ENCODE results near the gene C11orf42.
A peak's percentile ranks its signal among the peaks of the same experiment; 100 is the strongest.

C11orf42 gene

DNA sequence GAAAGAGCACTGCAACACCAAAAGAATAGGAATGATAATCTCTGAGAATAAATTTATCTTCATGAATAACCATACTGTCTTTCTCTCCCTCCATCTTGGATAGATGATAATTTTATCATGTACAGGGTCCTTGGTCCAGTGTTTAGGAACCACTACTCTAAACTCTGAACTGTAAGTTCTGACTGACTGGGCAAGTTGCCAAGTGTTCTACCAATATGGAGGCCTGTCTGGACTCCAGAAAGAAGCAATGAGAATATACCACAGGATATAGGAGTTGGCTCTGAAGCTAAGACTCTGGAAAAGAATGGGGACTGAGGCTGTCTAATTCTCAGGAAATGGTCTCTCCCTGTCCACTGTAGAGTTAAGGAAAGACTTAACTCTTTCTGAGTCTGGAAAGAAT is 27.5 kb downstream of the C11orf42 start:
- no peak for FAIRE-seq
- no peak for DNase-seq (ENCODE audit: insufficient read length, low spot score)
- TF ChIP-seq TAF1 (IDR thresholded peaks at IDR 0.05; ENCODE audit: low read depth, low read length), result no peak

DNA sequence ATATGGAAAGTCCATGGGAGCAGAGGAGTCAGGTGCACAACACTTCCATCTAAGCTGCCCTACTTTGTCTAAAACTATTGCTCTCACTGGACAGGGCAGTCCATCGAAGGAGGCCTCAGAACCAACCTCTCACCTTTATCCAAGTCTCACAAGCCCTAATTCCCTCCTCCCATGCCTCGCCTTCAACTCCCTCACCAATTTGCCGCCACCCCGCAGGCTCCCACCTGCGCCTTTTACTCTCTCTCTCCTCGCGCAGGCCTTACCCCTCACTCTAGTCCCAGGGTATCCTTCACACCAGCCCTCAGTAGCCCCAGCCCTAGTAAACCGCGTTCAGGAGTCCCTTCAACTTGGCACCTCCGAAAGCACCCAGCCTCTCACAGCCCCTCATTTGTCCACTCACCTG is 28.6 kb downstream of the C11orf42 start:
- DNase-seq (ENCODE audit: insufficient read length, low spot score), result no peak
- TF ChIP-seq POU2F2 (IDR thresholded peaks at IDR 0.05; ENCODE audit: low read depth, low read length), result no peak
- TF ChIP-seq POLR2A (IDR thresholded peaks at IDR 0.05; ENCODE audit: low read depth, low read length), result no peak
- no peak for FAIRE-seq

DNA sequence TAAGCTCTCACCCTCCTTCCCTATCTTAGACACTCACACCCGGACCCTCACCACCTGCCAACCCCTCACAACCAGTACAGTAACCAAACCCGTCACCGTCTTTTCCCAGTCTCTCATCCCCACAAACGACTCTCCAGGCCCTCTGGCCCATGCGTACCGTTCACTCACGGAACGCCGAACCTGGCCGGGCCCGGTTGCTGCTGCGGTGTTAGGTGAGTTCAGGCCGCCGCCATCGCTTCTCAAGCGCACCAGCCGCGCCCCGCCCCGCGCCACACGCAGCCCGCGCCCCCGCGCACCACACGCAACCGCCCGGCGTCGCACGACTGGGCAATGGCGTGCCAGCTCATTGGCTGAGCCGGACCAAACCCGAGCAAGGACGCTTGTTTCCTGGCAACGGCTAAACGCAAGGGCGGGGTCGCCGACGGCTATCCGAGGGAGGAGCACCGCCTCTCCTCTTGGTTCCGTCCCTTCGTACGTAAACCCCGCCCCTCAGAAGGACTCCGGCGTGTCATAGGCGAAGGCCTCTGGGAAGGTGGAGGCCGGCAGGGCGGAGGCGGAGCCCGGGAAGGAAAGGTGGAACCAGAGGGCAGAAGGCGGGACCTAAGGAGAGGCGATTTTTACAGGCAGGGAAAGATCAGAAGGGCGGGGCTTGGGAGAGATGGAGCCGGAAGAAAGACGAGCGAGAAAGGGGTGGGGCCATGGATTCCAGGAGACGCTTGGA is 29.2 kb downstream of the C11orf42 start, which contains the start of gene FHIP1B:
TSS of gene FHIP1B (minus strand) at position 250 of the 721 bp plus-strand sequence. CDS start 10,120 bp downstream, outside the sequence.
- TF ChIP-seq TAF1 (IDR thresholded peaks at IDR 0.05; ENCODE audit: low read depth, low read length) (peak; percentile 67; the same call in 1 of the 2 replicates), POLR2A (IDR thresholded peaks at IDR 0.05; ENCODE audit: low read depth, low read length) (peak; percentile 67; the same call in 1 of the 2 replicates), SPI1 (IDR thresholded peaks at IDR 0.05; ENCODE audit: low read depth, low read length) (no peak), POLR2AphosphoS5 (IDR thresholded peaks at IDR 0.05; ENCODE audit: low read depth, low read length) (no peak)
- DNase-seq (ENCODE audit: insufficient read length, low spot score), result peak; percentile 87
- FAIRE-seq, result peak; percentile 99

DNA sequence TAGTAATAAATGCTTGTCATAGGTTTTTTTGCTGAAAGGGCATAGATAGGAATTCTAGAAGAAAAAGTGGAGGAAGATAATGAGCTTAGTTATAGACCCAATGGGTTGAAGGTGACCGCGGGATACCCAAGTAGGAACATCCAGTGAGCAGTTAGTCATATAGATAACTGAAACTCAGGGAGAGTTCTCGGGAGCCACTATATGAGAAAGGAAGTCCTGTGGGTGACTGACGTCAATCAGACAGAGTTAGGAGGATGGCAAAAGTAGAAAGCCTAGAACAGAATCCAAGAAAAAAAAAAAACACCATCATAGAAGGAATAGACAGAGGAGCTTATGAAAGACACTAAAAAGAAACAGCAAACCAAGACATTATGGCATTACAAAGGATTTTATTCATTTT is 31.9 kb downstream of the C11orf42 start:
- DNase-seq (ENCODE audit: insufficient read length, low spot score), result no peak
- FAIRE-seq, result no peak
- TF ChIP-seq TAF1 (IDR thresholded peaks at IDR 0.05; ENCODE audit: low read depth, low read length) (no peak), POLR2A (IDR thresholded peaks at IDR 0.05; ENCODE audit: low read depth, low read length) (no peak), POU2F2 (IDR thresholded peaks at IDR 0.05; ENCODE audit: low read depth, low read length) (no peak), SPI1 (IDR thresholded peaks at IDR 0.05; ENCODE audit: low read depth, low read length) (no peak), POLR2AphosphoS5 (IDR thresholded peaks at IDR 0.05; ENCODE audit: low read depth, low read length) (no peak), PAX5 (IDR thresholded peaks at IDR 0.05; ENCODE audit: insufficient read depth, low read length, severe bottlenecking) (no peak)

DNA sequence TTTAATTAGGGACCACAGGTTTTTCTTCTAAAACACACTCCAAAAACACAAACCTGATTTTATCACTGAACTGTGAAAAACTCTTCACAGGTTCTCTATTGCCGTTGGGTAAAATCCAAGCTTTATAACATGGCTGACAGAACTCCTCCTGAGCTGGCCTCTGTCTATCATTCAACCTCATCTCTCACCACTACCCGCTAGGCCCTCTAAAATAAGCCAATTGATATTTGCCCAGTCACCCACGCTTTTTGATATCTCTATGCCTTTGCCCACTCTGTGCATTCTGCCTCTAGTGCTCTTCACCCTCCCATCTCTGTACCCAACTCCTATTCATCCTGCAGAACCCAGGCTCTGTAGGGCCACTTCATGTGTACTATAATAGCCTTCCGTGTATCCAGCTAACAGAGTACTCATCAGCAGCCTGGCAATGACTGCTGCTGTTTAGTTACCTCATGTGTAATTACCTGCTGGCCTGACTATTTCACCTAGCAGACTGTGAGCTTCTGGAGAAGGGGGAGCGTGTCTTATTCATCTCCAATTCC is 32.5 kb downstream of the C11orf42 start:
- TF ChIP-seq POU2F2 (IDR thresholded peaks at IDR 0.05; ENCODE audit: low read depth, low read length), result no peak
- no peak for TF ChIP-seq PAX5 (IDR thresholded peaks at IDR 0.05; ENCODE audit: insufficient read depth, low read length, severe bottlenecking)
- TF ChIP-seq POLR2A (IDR thresholded peaks at IDR 0.05; ENCODE audit: low read depth, low read length), result no peak
- TF ChIP-seq TAF1 (IDR thresholded peaks at IDR 0.05; ENCODE audit: low read depth, low read length), result no peak
- TF ChIP-seq SPI1 (IDR thresholded peaks at IDR 0.05; ENCODE audit: low read depth, low read length), result no peak
- no peak for TF ChIP-seq POLR2AphosphoS5 (IDR thresholded peaks at IDR 0.05; ENCODE audit: low read depth, low read length)
- DNase-seq (ENCODE audit: insufficient read length, low spot score), result no peak
- no peak for FAIRE-seq

DNA sequence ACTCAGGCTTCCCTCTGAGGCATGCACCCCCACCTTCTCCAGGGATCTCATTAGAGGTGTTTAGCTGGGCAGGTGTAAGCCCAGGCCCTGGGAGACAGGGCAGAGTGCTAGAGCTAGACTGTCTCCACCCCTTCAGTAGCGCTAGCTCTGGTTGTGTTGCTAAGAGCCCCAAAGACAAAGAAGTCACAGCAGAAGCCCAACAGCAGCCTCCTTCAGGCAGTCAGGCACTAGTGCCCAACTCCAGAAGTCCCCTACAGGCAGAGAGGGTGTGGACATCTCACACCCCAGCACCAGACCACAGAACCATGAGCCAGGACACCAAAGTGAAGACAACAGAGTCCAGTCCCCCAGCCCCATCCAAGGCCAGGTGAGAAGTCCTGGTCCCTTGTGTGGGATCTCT is 33.5 kb downstream of the C11orf42 start, which contains the start of gene CNGA4:
TSS of gene CNGA4 (plus strand) at position 188 of the 400 bp plus-strand sequence. CDS start at position 306, 118 bp downstream.
- TF ChIP-seq TAF1 (IDR thresholded peaks at IDR 0.05; ENCODE audit: low read depth, low read length), result no peak
- no peak for TF ChIP-seq POLR2AphosphoS5 (IDR thresholded peaks at IDR 0.05; ENCODE audit: low read depth, low read length)
- TF ChIP-seq SPI1 (IDR thresholded peaks at IDR 0.05; ENCODE audit: low read depth, low read length), result no peak
- no peak for TF ChIP-seq PAX5 (IDR thresholded peaks at IDR 0.05; ENCODE audit: insufficient read depth, low read length, severe bottlenecking)
- TF ChIP-seq POU2F2 (IDR thresholded peaks at IDR 0.05; ENCODE audit: low read depth, low read length), result no peak
- no peak for TF ChIP-seq POLR2A (IDR thresholded peaks at IDR 0.05; ENCODE audit: low read depth, low read length)
- DNase-seq (ENCODE audit: insufficient read length, low spot score), result no peak
- no peak for FAIRE-seq

DNA sequence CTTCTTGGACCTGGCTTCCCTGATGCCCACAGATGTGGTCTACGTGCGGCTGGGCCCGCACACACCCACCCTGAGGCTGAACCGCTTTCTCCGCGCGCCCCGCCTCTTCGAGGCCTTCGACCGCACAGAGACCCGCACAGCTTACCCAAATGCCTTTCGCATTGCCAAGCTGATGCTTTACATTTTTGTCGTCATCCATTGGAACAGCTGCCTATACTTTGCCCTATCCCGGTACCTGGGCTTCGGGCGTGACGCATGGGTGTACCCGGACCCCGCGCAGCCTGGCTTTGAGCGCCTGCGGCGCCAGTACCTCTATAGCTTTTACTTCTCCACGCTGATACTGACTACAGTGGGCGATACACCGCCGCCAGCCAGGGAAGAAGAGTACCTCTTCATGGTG is 34.8 kb downstream of the C11orf42 start:
- DNase-seq (ENCODE audit: insufficient read length, low spot score) (no peak), FAIRE-seq (no peak)
- TF ChIP-seq POU2F2 (IDR thresholded peaks at IDR 0.05; ENCODE audit: low read depth, low read length), result no peak
- no peak for TF ChIP-seq TAF1 (IDR thresholded peaks at IDR 0.05; ENCODE audit: low read depth, low read length)
- TF ChIP-seq POLR2A (IDR thresholded peaks at IDR 0.05; ENCODE audit: low read depth, low read length), result no peak
- no peak for TF ChIP-seq POLR2AphosphoS5 (IDR thresholded peaks at IDR 0.05; ENCODE audit: low read depth, low read length)
- TF ChIP-seq SPI1 (IDR thresholded peaks at IDR 0.05; ENCODE audit: low read depth, low read length), result no peak
- no peak for TF ChIP-seq PAX5 (IDR thresholded peaks at IDR 0.05; ENCODE audit: insufficient read depth, low read length, severe bottlenecking)

DNA sequence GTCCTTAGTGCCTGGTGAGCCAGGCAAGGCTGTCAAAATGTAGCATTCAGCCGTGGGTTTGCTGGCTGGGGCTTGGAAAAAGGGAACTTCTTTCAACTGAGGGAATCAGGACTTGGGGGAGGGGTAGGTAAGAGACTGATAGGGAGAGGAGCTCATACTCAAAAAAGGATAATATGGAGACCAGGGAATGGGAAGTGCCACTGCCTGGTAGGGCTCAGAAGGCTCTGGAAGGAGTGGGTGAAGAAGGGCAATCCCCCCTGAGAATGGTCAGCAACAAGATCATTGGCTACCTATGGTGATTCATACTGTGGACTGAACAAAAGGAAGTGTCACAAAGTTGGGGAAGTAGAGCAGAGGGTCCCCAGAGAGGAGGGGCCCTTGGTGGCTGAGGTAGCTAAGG is 35.4 kb downstream of the C11orf42 start:
- no peak for DNase-seq (ENCODE audit: insufficient read length, low spot score)
- no peak for TF ChIP-seq POU2F2 (IDR thresholded peaks at IDR 0.05; ENCODE audit: low read depth, low read length)
- TF ChIP-seq SPI1 (IDR thresholded peaks at IDR 0.05; ENCODE audit: low read depth, low read length), result no peak
- TF ChIP-seq PAX5 (IDR thresholded peaks at IDR 0.05; ENCODE audit: insufficient read depth, low read length, severe bottlenecking), result no peak
- TF ChIP-seq POLR2AphosphoS5 (IDR thresholded peaks at IDR 0.05; ENCODE audit: low read depth, low read length), result no peak
- TF ChIP-seq POLR2A (IDR thresholded peaks at IDR 0.05; ENCODE audit: low read depth, low read length), result no peak
- TF ChIP-seq TAF1 (IDR thresholded peaks at IDR 0.05; ENCODE audit: low read depth, low read length), result no peak
- FAIRE-seq, result no peak

DNA sequence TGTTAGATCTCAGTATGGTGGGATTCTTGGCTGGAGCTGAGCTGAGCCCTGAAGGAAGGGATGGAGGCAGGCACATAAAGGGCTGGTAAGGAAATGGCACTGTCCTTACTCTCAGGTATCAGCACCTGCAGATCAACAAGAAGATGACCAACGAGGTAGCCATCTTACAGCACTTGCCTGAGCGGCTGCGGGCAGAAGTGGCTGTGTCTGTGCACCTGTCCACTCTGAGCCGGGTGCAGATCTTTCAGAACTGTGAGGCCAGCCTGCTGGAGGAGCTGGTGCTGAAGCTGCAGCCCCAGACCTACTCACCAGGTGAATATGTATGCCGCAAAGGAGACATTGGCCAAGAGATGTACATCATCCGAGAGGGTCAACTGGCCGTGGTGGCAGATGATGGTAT is 36.0 kb downstream of the C11orf42 start:
- no peak for DNase-seq (ENCODE audit: insufficient read length, low spot score)

DNA sequence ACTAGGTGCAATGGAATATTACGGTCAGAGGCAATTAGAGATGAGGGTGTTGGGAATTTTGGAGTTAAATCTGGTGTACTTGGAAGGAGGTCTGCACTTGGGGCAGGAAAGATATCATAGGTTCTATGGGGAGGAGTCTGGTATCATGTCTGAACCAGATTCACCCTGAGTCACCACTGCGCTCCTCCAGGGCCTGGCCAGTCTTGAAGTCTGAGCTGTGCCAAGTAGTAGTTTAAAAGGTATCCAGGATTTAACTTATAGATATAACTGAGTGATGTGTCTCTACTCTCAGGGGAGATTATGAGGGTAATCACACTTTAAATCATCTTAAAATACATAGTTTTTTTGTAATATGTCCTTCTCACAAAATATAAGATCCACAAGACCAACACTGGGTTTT is 40.2 kb downstream of the C11orf42 start:
- TF ChIP-seq POLR2A (IDR thresholded peaks at IDR 0.05; ENCODE audit: low read depth, low read length), result no peak
- TF ChIP-seq POLR2AphosphoS5 (IDR thresholded peaks at IDR 0.05; ENCODE audit: low read depth, low read length), result no peak
- TF ChIP-seq TAF1 (IDR thresholded peaks at IDR 0.05; ENCODE audit: low read depth, low read length), result no peak
- no peak for TF ChIP-seq PAX5 (IDR thresholded peaks at IDR 0.05; ENCODE audit: insufficient read depth, low read length, severe bottlenecking)
- TF ChIP-seq SPI1 (IDR thresholded peaks at IDR 0.05; ENCODE audit: low read depth, low read length), result no peak
- no peak for TF ChIP-seq POU2F2 (IDR thresholded peaks at IDR 0.05; ENCODE audit: low read depth, low read length)
- DNase-seq (ENCODE audit: insufficient read length, low spot score), result no peak
- no peak for FAIRE-seq

More for the DNA sequence above, 36.0 kb downstream of the C11orf42 start:
- TF ChIP-seq TAF1 (IDR thresholded peaks at IDR 0.05; ENCODE audit: low read depth, low read length) (no peak), POLR2AphosphoS5 (IDR thresholded peaks at IDR 0.05; ENCODE audit: low read depth, low read length) (no peak), POLR2A (IDR thresholded peaks at IDR 0.05; ENCODE audit: low read depth, low read length) (no peak), PAX5 (IDR thresholded peaks at IDR 0.05; ENCODE audit: insufficient read depth, low read length, severe bottlenecking) (no peak), POU2F2 (IDR thresholded peaks at IDR 0.05; ENCODE audit: low read depth, low read length) (no peak), SPI1 (IDR thresholded peaks at IDR 0.05; ENCODE audit: low read depth, low read length) (no peak)
- no peak for FAIRE-seq
